NK-92 (cell line): ENCODE measurements around the gene FAM222B.
A peak's percentile ranks its signal among the peaks of the same experiment; 100 is the strongest.
"Not testable (repeated sequence)": the region's sequence is repeated elsewhere in the genome, so short reads cannot be mapped to it uniquely, and the experiment has no call there.

Source experiments
- DNase-seq: peaks from one replicate; lab custom pipeline; 2025; ENCODE audit not compliant: unreplicated experiment; lab: John Stamatoyannopoulos, UW

Gene FAM222B

DNA sequence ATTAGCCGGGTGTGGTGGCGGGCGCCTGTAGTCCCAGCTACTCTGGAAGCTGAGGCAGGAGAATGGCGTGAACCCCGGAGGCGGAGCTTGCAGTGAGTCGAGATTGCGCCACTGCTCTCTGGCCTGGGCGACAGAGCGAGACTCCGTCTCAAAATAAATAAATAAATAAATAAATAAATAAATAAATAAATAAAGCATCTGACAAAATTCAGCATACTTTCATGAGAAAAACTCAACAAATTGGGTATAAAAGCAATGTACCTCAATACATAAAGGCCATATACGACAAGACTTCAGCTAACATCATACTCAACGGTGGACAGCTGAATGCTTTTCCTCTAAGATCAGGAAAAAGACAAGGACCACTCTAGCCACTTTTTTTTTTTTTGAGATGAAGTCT, 63.0 kb downstream of the FAM222B start:
- not testable (repeated sequence) for DNase-seq

DNA sequence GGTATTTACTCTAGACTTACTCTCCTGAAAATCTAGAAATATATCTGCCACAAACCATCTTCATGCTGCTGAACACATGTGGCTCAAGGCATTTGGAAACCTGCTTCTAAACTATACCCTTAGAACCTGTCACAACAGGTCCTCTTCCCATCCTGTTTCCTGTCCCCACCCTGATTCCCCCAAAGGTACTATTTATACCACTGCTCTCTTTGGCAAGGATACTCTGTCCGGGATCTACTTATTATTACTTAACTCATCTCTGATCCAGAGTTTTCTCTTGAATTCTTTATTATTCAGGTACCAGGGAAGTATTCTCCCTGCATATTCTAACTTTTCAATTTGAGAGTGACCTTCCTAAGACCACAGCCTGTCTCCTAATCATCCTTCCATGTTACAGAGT, 65.4 kb downstream of the FAM222B start:
- no peak for DNase-seq

DNA sequence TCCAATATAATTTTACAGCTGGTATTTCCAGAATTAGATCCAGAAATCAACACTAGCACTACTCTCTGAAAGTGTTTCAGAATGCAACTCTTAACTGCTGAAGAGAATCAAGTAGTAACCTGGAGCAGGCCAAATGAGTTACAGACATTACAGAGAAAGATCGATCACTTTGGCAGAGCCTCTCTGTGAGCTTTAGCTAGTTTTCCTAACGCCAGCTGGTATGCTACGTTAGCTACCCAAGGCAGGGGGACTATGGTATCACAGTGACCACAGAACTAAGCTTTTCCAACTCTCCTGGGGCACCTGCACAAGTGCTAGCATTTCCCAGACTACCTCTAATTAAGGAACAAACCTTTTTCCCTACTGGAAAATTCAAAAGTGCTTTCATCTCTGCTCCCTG, 68.4 kb downstream of the FAM222B start:
- no peak for DNase-seq

DNA sequence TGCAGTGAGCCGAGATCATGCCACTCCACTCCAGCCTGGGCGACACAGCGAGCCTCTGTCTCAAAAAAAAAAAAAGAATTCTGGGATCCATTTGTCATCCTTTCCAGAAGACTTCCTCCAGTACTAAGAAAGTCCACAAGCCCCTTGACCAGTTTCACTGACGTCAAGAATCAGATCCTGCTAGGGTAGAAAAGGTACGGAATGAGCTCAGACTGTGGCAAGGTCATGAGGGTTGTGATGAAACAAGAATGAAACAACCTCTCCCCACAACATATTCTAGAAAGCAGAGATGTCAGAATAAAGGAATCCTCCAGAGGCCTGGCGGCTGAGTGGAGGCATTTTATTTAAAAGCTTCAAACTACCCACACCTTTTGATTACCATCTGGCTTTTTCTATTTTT, 68.9 kb downstream of the FAM222B start:
- no peak for DNase-seq

DNA sequence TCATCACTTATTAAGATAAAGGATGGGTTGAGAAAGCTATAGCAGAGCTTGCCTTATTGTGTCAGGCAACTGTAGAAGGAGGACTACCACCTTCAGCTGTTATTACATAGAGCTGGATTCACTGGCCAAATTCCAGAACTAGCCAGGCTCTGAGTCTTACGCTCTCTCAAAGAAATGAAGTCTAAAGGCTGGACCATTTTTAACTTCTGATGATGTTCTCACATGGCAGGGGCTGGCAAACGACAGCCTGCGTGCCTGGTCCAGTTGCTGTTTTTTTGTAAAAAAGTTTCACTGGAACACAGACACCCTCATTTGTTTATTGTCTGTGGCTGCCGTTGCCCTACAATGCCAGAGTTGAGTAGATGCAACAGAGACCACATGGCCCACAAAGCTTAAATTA, 77.6 kb downstream of the FAM222B start:
- DNase-seq: no peak

DNA sequence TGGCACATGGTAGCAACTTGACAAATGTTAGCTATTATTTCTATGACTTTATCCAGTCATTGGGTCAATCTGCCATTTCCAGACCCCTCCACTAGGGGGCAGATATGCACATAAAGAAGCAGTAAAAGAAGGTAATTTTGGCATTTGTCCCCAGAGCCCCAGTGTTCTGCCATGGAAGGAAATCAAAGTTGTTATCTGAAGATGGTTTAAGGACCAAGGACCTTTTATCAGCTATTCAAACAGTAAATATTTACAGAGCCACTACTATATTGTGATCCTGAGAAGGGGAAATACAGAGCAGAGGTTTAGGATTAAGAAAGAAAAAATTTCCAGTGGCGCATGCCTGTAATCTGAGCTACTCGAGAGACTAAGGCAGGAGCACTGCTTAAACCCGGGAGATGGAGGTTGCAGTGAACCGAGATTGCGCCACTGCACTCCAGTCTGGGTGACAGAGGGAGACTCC, 78.8 kb downstream of the FAM222B start:
- DNase-seq: no peak

DNA sequence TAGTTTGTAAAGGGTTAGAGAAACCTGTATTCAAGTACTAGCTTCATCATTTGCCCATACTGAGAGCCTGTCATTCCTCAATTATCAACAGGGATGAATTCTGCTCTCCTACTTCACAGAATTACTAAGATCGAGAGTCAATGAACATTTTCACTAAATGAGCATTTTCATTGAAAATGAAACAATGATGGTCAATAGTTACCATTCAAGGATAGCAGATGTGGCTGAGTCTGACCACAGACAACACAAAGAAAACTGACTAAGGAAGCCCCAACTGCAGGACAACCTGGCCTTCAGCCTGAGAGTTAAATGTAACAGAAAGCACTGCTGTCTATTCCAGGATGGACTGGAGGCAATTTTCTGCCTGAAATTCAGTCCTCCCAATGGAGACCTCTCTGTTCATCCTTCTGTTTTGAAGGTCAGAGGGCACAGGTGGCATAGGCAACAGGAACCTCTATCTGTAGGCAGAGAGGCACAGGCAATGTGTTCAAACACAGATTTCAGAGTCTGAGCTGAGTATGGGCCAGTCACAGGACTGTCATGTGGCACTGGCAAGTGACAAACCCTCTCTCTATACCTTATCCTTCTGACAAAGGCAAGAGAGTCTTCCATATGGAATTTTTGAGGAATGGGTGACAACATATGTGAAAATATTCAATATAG, 79.3 kb downstream of the FAM222B start:
- DNase-seq: no peak

DNA sequence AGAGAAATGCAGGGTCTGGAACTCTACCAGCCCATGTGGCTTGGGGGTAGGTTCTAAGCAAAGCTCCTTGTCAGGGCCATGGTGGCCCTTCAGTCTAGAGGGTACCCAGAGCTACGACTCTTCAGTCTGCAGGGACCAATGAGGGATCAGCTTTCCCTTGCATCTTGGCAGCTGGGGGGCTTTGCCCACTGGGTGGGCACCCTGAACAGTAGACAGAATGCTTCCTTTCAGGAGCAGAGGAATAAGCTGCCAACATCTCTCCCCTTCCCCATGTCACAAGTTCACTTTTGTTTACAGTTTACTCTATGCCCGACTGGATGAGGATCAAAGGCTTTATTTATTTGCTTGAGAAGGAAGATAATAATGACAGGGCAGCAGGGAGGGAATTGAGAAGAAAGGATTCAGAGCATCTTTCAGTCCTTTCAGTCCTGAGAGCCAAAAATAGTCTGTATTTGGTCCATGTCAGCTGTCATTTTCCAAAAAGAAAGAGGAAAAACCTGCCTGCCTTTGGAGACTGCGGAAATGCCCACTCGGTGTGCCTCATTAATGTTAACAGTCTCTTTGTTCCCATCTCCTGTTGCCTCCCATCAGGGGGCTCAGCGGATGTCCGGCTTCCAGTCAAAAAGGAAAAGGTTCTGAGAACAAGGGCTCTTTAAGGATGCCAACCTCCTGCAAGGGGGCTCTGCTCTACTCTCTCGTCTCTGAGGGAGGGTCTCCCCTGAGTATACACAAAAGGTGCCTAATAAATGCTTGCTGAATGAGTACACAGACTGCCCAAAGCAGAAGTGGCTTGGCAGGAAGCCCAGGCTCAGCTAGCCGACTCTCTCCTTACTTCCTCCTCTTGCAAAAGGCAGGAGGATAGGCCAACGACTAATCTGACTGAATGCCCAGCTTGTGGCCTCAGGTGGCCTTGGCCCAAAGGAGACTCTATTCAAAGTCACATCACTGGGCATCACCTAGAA, 81.7 kb downstream of the FAM222B start:
- DNase-seq: no peak

DNA sequence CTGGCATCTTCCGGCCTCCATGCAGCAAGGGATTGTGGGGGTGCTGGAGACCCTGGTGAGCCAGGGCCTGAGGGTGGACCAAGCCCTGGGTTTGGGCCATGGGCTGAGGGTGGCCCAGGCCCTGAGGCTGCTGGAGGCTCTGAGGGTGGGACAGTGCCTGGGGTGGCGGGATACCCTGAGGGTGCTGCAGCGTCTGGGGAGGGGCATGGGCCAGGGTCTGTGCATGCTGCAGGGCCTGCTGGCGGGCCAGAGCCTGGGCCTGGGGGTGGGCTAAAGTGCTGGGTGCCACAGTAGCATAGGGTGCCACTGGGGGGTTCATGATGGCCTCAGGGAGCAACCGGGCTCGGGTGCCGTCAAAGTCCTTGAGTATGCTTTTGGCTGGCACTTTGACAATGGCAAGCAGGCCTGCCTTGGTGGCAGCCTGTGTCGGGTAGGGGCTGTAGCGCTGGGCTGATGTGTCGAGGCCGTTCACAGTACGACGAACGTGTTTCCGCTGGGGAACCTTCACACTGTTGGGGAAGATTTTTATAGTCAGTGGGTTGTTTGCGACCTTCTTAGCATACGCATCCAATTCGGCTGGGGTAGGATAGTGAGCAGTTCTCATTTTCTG, 83.2 kb downstream of the FAM222B start:
- DNase-seq: no peak

DNA sequence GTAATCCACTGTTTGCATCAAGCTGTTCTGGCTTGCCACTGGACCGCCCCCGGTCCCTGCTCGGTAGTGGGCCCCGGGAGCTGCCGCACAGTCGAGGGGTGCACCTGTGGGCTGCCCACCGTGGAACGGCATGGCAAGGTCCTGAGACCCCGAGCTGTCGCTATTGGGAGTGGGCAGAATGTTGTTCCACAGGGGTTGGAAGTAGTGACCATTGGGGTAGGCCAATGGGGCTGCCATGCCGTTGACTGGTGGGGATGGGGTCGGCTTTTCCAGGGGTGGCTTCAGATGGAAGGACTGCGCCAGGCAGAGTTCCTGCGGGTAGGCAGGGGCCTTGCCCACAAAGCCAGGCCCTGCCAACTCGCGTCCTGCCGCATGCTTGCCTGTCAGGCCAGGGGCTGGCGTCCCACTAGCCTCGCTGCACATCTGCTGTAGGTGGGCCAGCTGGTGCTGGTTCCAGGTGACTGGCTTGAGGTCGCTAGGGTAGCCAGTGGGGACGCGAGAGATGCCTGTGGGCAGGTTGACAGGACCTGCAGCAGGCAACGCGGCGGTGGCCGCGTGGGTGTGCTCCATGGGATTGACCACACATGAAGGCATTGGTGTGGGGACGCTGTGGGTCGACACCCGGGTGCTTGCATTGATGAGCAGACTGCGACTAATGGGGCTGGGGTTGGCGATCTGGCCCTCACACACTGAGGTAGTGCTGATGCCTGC, 84.0 kb downstream of the FAM222B start:
- DNase-seq: no peak

DNA sequence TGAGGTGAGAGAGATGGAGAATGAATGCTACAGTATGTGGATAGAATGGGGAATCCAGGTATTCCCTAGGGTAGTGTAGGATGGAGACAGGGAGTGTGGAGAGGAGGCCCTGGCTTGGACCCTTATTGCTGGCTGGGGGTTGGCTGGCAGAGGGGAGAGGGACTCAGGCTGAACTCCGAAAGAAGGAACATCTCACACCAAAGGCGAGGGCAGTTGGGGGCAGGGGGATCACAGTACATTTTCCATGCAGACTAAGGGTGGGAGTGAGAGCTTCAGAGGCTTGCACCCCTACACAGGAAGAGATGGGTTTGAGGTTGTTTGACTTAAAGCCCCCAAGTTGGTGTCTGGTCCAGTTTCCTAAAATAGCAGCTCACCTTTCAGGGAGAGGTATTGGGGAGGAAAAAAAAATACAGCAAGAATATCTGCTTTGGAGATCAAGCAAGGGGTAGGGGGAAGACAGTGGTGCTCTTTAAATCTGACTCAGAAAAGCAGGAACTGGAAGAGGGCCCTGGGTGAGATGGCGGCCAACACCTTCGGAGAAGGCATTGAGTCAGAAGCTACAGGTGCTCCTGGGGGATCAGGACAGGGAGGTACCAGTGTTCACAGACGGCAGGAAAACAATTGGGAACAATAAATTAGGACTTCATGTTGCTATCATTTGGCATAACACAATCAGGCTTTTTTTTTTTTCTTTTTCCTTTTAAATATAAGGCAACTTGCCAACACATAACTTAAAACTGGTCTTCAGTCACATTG, 86.4 kb downstream of the FAM222B start:
- DNase-seq: no peak

DNA sequence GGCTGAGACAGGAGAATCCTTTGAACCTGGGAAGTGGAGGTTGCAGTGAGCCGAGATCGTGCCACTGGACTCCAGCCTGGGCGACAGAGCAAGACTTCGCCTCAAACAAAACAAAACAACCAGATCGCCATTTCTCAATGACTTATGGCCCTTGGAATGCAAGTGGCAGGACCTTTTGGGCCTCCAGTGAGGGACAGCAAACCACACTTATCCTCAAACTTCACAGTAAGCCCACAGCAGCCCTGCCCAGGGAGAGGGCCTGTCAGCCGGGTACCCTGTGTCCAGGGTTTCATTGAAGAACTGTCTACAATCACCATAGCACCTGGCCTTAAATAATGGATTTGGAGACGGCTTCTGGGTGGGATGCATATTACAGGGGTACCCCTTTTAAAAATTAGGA, 87.1 kb downstream of the FAM222B start:
- no peak for DNase-seq

DNA sequence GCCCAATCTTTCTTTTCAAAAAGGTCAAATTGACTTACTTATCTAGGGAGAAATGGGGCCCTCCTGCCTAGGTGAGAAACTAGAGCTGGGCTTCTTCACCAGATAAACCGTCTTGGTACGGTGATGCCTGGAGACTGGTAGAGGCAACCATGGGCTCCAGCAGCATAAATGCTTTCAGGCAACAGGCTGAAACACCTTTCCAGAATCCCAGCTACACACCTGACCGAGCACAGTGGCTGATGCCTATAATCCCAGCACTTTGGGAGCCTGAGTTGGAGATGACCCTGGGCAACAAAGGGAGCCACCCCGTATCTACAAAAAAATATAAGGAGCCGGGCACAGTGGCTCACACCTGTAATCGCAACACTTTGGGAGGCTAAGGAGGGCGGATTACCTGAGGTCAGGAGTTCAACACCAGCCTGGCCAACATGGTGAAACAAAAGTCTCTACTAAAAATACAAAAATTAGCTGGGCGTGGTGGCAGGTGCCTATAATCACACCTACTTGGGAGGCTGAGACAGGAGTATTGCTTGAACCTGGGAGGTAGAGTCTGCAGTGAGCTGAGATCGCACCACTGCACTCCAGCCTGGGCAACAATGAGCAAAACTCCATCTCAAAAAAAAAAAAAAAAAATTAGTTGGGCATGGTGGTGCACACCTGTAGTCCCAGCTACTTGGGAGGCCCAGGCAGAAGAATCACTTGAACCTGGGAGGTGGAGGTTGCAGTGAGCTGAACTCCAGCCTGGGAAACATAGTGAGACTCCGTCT, 90.8 kb downstream of the FAM222B start:
- DNase-seq: no peak

DNA sequence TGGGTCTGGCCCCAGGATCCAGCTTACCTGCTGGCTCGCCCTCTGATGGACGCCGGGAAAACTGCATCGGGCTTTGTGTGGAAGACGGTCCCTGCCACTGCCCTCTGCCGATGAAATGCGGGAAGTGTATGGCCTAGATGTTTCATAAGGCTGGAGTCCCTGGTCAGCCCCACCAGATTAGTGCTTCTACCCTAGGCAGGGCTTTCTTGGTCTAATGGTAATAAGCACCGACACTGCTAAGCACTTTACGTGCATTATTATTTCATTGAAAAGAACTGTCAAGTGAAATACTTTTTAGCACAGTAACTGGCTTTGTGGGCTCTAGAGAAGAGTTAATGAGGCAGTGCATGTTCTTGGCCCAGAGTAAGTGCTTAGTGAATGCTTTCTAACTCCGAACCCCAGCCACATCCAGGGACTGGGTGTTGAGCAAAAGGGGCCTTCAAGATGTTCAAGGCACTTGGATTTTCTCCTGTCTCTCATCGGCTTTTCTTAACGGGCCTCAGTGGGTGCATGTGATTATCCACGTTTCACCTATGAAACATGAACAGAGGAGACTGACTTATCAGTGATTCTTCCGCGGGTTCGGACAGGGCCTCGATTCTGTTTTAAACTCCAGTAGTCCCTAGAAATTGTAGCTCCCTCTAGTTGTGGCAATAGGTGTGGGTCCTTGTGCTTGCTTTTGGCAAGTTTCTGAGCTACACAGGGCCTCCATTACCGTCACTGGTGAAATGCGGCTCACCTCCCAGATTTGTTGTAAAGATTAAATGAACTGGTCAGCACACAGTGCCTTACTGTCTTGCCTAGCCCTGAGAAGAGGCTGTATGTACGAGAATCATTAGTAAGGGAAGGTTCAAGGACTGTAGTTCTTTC, 92.2 kb downstream of the FAM222B start:
- peak; percentile 18 for DNase-seq

DNA sequence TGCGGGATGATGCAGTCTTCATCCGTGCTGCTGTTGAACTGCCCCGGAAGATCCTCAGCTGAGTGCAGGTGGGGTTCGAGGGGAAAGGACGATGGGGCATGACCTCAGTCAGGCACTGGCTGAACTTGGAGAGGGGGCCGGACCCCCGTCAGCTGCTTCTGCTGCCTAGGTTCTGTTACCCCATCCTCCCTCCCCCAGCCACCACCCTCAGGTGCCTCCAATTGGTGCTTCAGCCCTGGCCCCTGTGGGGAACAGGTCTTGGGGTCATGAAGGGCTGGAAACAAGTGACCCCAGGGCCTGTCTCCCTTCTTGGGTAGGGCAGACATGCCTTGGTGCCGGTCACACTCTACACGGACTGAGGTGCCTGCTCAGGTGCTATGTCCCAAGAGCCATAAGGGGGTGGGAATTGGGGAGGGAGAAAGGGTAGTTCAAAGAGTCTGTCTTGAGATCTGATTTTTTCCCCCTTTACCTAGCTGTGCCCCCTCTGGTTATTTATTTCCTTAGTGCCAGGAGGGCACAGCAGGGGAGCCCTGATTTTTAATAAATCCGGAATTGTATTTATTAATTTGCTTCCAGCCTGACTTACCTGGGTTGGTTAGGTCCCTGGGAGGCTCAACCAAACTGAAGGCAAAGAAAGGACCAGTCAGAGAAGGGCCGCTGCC, 92.9 kb downstream of the FAM222B start:
- no peak for DNase-seq

DNA sequence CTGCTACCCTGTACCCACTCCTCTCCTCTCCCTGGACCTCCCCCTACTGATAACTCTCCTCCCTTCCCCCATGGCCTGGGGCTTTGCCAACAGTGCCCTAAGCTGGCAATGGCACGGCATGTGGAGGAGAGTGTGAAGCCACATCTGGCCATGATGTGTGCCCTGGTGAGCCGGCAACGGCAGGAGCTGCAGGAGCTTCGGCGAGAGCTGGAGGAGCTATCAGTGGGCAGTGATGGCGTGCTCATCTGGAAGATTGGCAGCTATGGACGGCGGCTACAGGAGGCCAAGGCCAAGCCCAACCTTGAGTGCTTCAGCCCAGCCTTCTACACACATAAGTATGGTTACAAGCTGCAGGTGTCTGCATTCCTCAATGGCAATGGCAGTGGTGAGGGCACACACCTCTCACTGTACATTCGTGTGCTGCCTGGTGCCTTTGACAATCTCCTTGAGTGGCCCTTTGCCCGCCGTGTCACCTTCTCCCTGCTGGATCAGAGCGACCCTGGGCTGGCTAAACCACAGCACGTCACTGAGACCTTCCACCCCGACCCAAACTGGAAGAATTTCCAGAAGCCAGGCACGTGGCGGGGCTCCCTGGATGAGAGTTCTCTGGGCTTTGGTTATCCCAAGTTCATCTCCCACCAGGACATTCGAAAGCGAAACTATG, 93.6 kb downstream of the FAM222B start:
- DNase-seq: no peak

DNA sequence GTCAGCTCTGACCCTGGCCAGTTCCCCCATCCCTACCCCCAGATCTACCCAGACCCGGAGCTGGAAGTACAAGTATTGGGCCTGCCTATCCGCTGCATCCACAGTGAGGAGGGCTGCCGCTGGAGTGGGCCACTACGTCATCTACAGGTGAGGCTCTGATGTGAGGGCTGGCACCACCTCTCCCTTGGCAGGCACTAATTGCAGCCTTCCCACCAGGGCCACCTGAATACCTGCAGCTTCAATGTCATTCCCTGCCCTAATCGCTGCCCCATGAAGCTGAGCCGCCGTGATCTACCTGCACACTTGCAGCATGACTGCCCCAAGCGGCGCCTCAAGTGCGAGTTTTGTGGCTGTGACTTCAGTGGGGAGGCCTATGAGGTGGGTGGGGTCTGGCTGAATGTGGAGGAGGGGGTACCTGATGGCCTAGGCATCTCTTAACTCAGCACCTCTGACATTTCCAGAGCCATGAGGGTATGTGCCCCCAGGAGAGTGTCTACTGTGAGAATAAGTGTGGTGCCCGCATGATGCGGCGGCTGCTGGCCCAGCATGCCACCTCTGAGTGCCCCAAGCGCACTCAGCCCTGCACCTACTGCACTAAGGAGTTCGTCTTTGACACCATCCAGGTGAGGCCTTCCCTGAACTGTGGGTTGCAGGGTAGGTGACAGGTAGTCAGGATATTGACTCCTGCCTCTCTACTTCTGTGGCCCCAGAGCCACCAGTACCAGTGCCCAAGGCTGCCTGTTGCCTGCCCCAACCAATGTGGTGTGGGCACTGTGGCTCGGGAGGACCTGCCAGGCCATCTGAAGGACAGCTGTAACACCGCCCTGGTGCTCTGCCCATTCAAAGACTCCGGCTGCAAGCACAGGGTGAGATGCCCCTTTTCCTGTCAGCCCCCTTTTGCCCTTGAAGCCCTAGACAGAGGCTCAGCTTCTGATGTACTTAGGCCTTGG, 94.5 kb downstream of the FAM222B start:
- no peak for DNase-seq
